Fibroblast of lung (primary cell): ENCODE data around the gene ADAMTS16.
"Not testable (repeated sequence)": the region's sequence is repeated elsewhere in the genome, so short reads cannot be mapped to it uniquely, and the experiment has no call there.

ENCODE experiments used
- EZH2 ChIP-seq: IDR thresholded peaks from 2 replicates; pipeline ENCODE4 v1.5.1; 2012; ENCODE audit warnings: low read length, control low read depth, mild to moderate bottlenecking; ENCODE audit errors: missing control alignments
- TF ChIP-seq, protein P1 (sequence below), 2 donors: IDR thresholded peaks in 1 of 2; conservative IDR thresholded peaks in 1 of 2; 1 replicate in 1 of 2; 2 replicates in 1 of 2; pipeline ENCODE4 v1.5.1; 2011 to 2012; ENCODE audit warnings: low read length in 2 of 2, control low read depth in 1 of 2, inconsistent platforms in 1 of 2, low read depth in 1 of 2, mild to moderate bottlenecking in 1 of 2

DNA sequence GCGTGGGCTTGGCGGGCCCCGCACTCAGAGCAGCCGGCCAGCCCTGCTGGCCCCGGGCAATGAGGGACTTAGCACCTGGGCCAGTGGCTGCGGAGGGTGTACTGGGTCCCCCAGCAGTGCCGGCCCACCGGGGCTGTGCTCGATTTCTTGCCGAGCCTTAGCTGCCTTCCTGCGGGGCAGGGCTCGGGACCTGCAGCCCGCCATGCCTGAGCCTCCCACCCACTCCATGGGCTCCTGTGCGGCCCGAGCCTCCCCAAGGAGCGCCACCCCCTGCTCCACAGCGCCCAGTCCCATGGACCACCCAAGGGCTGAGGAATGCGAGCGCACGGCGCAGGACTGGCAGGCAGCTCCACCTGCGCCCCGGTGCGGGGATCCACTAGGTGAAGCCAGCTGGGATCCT lies 2.3 kb upstream of the ADAMTS16 start:
- TF ChIP-seq, protein P1, sequence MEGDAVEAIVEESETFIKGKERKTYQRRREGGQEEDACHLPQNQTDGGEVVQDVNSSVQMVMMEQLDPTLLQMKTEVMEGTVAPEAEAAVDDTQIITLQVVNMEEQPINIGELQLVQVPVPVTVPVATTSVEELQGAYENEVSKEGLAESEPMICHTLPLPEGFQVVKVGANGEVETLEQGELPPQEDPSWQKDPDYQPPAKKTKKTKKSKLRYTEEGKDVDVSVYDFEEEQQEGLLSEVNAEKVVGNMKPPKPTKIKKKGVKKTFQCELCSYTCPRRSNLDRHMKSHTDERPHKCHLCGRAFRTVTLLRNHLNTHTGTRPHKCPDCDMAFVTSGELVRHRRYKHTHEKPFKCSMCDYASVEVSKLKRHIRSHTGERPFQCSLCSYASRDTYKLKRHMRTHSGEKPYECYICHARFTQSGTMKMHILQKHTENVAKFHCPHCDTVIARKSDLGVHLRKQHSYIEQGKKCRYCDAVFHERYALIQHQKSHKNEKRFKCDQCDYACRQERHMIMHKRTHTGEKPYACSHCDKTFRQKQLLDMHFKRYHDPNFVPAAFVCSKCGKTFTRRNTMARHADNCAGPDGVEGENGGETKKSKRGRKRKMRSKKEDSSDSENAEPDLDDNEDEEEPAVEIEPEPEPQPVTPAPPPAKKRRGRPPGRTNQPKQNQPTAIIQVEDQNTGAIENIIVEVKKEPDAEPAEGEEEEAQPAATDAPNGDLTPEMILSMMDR (conservative IDR thresholded peaks at IDR 0.05 in 1 of 2, IDR thresholded peaks at IDR 0.05 in 1 of 2; ENCODE audit: low read depth in 1 of 2, low read length in 2 of 2), result not testable (repeated sequence)
- TF ChIP-seq EZH2, result not testable (repeated sequence)
